Keratinocyte (primary cell): ENCODE results near the gene RPS27. TPM values are rescaled to one million over a fixed set of nuclear protein-coding genes. Genes with fewer than 3 reads are reported as not detected.
"Not testable (repeated sequence)": the region's sequence is repeated elsewhere in the genome, so short reads cannot be mapped to it uniquely, and the experiment has no call there.

ENCODE experiments used
- DNase-seq: peaks from one replicate; pipeline ENCODE4 v3.0.0-alpha.2; 2011; ENCODE audit warnings: low read depth, missing footprints, low spot score
- FAIRE-seq: peaks from 2 replicates; lab custom pipeline; 2011; peaks lifted over from hg19 to GRCh38; lab: Jason Lieb, UNC
- H2AFZ ChIP-seq: 2 replicates; pipeline ENCODE4 v1.6.0; 2012; ENCODE audit warnings: low read length, control low read depth, inconsistent platforms; ENCODE audit not compliant: control insufficient read depth
- H3K27ac ChIP-seq: 2 replicates; pipeline ENCODE4 v1.5.1; 2011; ENCODE audit warnings: low read length; ENCODE audit not compliant: control insufficient read depth, insufficient read depth
- H3K27me3 ChIP-seq: 3 replicates; pipeline ENCODE4 v1.6.0; 2011; ENCODE audit warnings: low read length; ENCODE audit not compliant: control insufficient read depth, insufficient read depth; ENCODE audit errors: extremely low read depth
- H3K36me3 ChIP-seq, 2 experiments: 2 replicates in 1 of 2; 3 replicates in 1 of 2; pipeline ENCODE4 v1.5.1; 2011; ENCODE audit warnings: low read length in 2 of 2, mild to moderate bottlenecking in 1 of 2; ENCODE audit not compliant: control insufficient read depth in 2 of 2, insufficient read depth in 2 of 2; ENCODE audit errors: extremely low read depth in 1 of 2
- H3K4me1 ChIP-seq: 3 replicates; pipeline ENCODE4 v1.5.1; 2011; ENCODE audit warnings: low read length; ENCODE audit not compliant: control insufficient read depth, insufficient read depth; ENCODE audit errors: extremely low read depth
- H3K4me2 ChIP-seq: 3 replicates; pipeline ENCODE4 v1.6.0; 2011; ENCODE audit warnings: low read depth, low read length; ENCODE audit not compliant: control insufficient read depth, insufficient read depth; ENCODE audit errors: extremely low read depth
- H3K4me3 ChIP-seq, 3 experiments: fragments of 200-600 bp in 1 of 3; sonication (generic) in 1 of 3; 2 replicates in 2 of 3; 3 replicates in 1 of 3; pipeline ENCODE4 v1.5.1; 2011 to 2016; ENCODE audit warnings: low read length in 3 of 3, mild to moderate bottlenecking in 3 of 3, control low read depth in 2 of 3, inconsistent platforms in 1 of 3, low read depth in 1 of 3, mixed read lengths in 1 of 3, mixed run types in 1 of 3, moderate library complexity in 1 of 3; ENCODE audit not compliant: control insufficient read depth in 2 of 3, insufficient read depth in 2 of 3; ENCODE audit errors: extremely low read depth in 1 of 3
- H3K79me2 ChIP-seq: 2 replicates; pipeline ENCODE4 v1.6.0; 2012; ENCODE audit warnings: low read length; ENCODE audit not compliant: control insufficient read depth, insufficient read depth
- H3K9ac ChIP-seq: 3 replicates; pipeline ENCODE4 v1.6.0; 2011; ENCODE audit warnings: low read length; ENCODE audit not compliant: control insufficient read depth, insufficient read depth; ENCODE audit errors: extremely low read depth
- H3K9me1 ChIP-seq: 3 replicates; pipeline ENCODE4 v1.6.0; 2011; ENCODE audit warnings: low read length; ENCODE audit not compliant: control insufficient read depth, insufficient read depth; ENCODE audit errors: extremely low read depth
- H3K9me3 ChIP-seq: 2 replicates; pipeline ENCODE4 v1.5.1; 2012; ENCODE audit warnings: low read depth, low read length; ENCODE audit not compliant: control insufficient read depth
- H4K20me1 ChIP-seq: 3 replicates; pipeline ENCODE4 v1.6.0; 2011; ENCODE audit warnings: low read length; ENCODE audit not compliant: control insufficient read depth, insufficient read depth; ENCODE audit errors: extremely low read depth
- CTCF ChIP-seq, 3 experiments: IDR thresholded peaks in 1 of 3; conservative IDR thresholded peaks in 1 of 3; optimal IDR thresholded peaks in 1 of 3; 2 replicates in 2 of 3; 3 replicates in 1 of 3; pipeline versions ENCODE3 to v1.5.1; 2011; ENCODE audit warnings: low read length in 3 of 3, mild to moderate bottlenecking in 3 of 3, moderate library complexity in 2 of 3, control low read depth in 1 of 3, inconsistent platforms in 1 of 3; ENCODE audit not compliant: insufficient read depth in 2 of 3; ENCODE audit errors: extremely low read depth in 1 of 3
- EZH2 ChIP-seq: IDR thresholded peaks from one replicate; pipeline ENCODE4 v1.6.1; 2012; ENCODE audit warnings: inconsistent platforms, mild to moderate bottlenecking, low read length, moderate library complexity
- dilution Hi-C: fragments of 300-500 bp; cut with MboI; formaldehyde crosslinking; loops from one replicate; pipeline ENCODE4 v1.7.0; 2020; ENCODE audit warnings: low sequenced_read_pairs; ENCODE audit not compliant: extremely low pct_ligation_motif_present
- polyA plus RNA-seq, 5 experiments: library from polyadenylated mRNA; depleted of rRNA in 3 of 5; stranded (reverse) in 3 of 5; stranded (forward) in 1 of 5; unstranded in 1 of 5; fragments of >200 nt; gene quantifications; 1 replicate in 1 of 5; 2 replicates in 3 of 5; 3 replicates in 1 of 5; pipeline versions ENCODE4 v1.2.1 to v1.2.3, GENCODE V29; 2011 to 2012; ENCODE audit warnings: missing spikeins in 2 of 5, low read depth in 1 of 5, low replicate concordance in 1 of 5

The RPS27 gene
- polyA plus RNA-seq, 1 donor (not counting 4 experiments of a cell fraction or from before 2014, with no cell fraction given): 5,112 TPM

- Histone ChIP-seq H4K20me1 (no peaks in the 10 kb centered on the region), H3K79me2 (peaks cover 16% of the 10 kb centered on the region), H3K4me3 (peak within 1 kb of the TSS; percentile 91 to 98 (median 95)), H3K4me2 (peak within 1 kb of the TSS; percentile 98), H3K27me3 (no peaks in the 10 kb centered on the region), H3K9me1 (no peaks in the 10 kb centered on the region), H3K9ac (peak within 1 kb of the TSS; percentile 91), H3K27ac (peak within 1 kb of the TSS; percentile 76), H2AFZ (peak within 1 kb of the TSS; percentile 100), H3K4me1 (peaks cover 13% of the 10 kb centered on the region), H3K9me3 (no peaks in the 10 kb centered on the region), H3K36me3 (peaks cover 10 to 23% of the 10 kb centered on the region in 2 experiments)
- no peak for DNase-seq
- FAIRE-seq: no peak
- dilution Hi-C loops: no loop called here
- TF ChIP-seq CTCF (optimal IDR thresholded peaks at IDR 0.05 in 1 of 3, IDR thresholded peaks at IDR 0.05 in 1 of 3, conservative IDR thresholded peaks at IDR 0.05 in 1 of 3; ENCODE audit: extremely low read depth in 1 of 3, insufficient read depth in 2 of 3, low read length in 3 of 3): no peak
- no peak for TF ChIP-seq EZH2
Observed at GRCh38 chr1:153977250-153978240, 13.0 kb upstream of the RPS27 start, which contains the start of gene JTB. Gene JTB, minus strand, starts transcription at chr1:153977674. Its CDS starts 422 bp downstream, at chr1:153977252.

- H3K4me3 ChIP-seq: peak overlapping the region; percentile 91 to 98 (median 95)
- TF ChIP-seq CTCF (optimal IDR thresholded peaks at IDR 0.05 in 1 of 3, IDR thresholded peaks at IDR 0.05 in 1 of 3, conservative IDR thresholded peaks at IDR 0.05 in 1 of 3; ENCODE audit: extremely low read depth in 1 of 3, insufficient read depth in 2 of 3, low read length in 3 of 3) (no peak), EZH2 (no peak)
- no peaks in the 10 kb centered on the region for H3K9me3 ChIP-seq
Observed at GRCh38 chr1:153978274-153978909, 12.2 kb upstream of the RPS27 start.

GRCh38 chr1:153979091-153979490 lies 11.5 kb upstream of the RPS27 start:
- peaks cover 16% of the 10 kb centered on the region for H3K79me2 ChIP-seq
- dilution Hi-C loops, H3K9ac ChIP-seq, H3K9me1 ChIP-seq, H3K4me3 ChIP-seq, H3K27ac ChIP-seq, H3K4me2 ChIP-seq, DNase-seq, H3K27me3 ChIP-seq, H3K9me3 ChIP-seq, H4K20me1 ChIP-seq, H2AFZ ChIP-seq, FAIRE-seq: not testable (repeated sequence)
- H3K4me1 ChIP-seq: peaks cover 13% of the 10 kb centered on the region
- H3K36me3 ChIP-seq: peaks cover 12 to 14% of the 10 kb centered on the region in 2 experiments

More at GRCh38 chr1:153978274-153978909, 12.2 kb upstream of the RPS27 start:
- Histone ChIP-seq H2AFZ (peak overlapping the region; percentile 100), H3K79me2 (peaks cover 16% of the 10 kb centered on the region), H3K27me3 (no peaks in the 10 kb centered on the region), H3K36me3 (peaks cover 11 to 20% of the 10 kb centered on the region in 2 experiments), H3K9ac (peak overlapping the region; percentile 91), H4K20me1 (no peaks in the 10 kb centered on the region), H3K27ac (peak overlapping the region; percentile 65), H3K9me1 (no peaks in the 10 kb centered on the region), H3K4me2 (peak overlapping the region; percentile 98), H3K4me1 (peaks cover 13% of the 10 kb centered on the region)
- dilution Hi-C loops: no loop called here
- FAIRE-seq (no peak), DNase-seq (no peak)
